Measurements from ENCODE around the gene UBE3C.

DNA sequence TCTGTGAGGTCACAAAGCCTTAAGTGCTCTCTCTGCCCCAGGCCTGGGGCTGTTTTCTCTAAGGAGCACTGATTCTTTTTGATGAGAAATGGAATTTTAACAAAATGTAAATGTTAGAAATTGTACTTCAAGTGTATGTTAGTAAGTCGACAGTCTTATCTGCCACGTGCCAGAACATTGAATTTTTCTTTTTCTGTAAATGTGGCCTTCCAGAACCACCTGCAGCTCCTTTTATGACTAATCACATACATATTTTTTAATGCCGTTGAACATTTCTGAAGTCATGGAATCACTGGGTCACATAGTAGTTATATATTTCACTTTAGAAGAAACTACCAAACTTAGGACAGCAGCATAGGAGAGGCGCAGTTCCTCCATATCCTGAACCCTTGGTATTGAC lies 38.0 kb downstream of the UBE3C start:
- TF ChIP-seq POLR2AphosphoS5 (IDR thresholded peaks at IDR 0.05) (no peak), TAF1 (IDR thresholded peaks at IDR 0.05; ENCODE audit: low read depth) (no peak), EZH2 (IDR thresholded peaks at IDR 0.05; ENCODE audit: borderline replicate concordance, insufficient read depth, low read length, poor library complexity, severe bottlenecking) (no peak), MXI1 (conservative IDR thresholded peaks at IDR 0.05; ENCODE audit: poor library complexity, severe bottlenecking) (no peak)
- TF ChIP-seq, protein P1, sequence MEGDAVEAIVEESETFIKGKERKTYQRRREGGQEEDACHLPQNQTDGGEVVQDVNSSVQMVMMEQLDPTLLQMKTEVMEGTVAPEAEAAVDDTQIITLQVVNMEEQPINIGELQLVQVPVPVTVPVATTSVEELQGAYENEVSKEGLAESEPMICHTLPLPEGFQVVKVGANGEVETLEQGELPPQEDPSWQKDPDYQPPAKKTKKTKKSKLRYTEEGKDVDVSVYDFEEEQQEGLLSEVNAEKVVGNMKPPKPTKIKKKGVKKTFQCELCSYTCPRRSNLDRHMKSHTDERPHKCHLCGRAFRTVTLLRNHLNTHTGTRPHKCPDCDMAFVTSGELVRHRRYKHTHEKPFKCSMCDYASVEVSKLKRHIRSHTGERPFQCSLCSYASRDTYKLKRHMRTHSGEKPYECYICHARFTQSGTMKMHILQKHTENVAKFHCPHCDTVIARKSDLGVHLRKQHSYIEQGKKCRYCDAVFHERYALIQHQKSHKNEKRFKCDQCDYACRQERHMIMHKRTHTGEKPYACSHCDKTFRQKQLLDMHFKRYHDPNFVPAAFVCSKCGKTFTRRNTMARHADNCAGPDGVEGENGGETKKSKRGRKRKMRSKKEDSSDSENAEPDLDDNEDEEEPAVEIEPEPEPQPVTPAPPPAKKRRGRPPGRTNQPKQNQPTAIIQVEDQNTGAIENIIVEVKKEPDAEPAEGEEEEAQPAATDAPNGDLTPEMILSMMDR (IDR thresholded peaks at IDR 0.05; ENCODE audit: poor library complexity, severe bottlenecking), result no peak
- TF ChIP-seq, protein P2, sequence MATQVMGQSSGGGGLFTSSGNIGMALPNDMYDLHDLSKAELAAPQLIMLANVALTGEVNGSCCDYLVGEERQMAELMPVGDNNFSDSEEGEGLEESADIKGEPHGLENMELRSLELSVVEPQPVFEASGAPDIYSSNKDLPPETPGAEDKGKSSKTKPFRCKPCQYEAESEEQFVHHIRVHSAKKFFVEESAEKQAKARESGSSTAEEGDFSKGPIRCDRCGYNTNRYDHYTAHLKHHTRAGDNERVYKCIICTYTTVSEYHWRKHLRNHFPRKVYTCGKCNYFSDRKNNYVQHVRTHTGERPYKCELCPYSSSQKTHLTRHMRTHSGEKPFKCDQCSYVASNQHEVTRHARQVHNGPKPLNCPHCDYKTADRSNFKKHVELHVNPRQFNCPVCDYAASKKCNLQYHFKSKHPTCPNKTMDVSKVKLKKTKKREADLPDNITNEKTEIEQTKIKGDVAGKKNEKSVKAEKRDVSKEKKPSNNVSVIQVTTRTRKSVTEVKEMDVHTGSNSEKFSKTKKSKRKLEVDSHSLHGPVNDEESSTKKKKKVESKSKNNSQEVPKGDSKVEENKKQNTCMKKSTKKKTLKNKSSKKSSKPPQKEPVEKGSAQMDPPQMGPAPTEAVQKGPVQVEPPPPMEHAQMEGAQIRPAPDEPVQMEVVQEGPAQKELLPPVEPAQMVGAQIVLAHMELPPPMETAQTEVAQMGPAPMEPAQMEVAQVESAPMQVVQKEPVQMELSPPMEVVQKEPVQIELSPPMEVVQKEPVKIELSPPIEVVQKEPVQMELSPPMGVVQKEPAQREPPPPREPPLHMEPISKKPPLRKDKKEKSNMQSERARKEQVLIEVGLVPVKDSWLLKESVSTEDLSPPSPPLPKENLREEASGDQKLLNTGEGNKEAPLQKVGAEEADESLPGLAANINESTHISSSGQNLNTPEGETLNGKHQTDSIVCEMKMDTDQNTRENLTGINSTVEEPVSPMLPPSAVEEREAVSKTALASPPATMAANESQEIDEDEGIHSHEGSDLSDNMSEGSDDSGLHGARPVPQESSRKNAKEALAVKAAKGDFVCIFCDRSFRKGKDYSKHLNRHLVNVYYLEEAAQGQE (IDR thresholded peaks at IDR 0.05; ENCODE audit: borderline replicate concordance), result no peak

All from neural cell (in vitro differentiated cells).